ENCODE data around the gene RPRD1B.

Gene RPRD1B

GRCh38 chr20:37988306-37988954 lies 45.1 kb upstream of the RPRD1B start:
- Histone ChIP-seq H3K27me3 (ENCODE audit: insufficient read depth, low read length) (no peaks in the 10 kb centered on the region), H3K36me3 (ENCODE audit: insufficient read depth, low read length) (peaks cover 45% of the 10 kb centered on the region), H3K27ac (ENCODE audit: low read depth, low read length, poor library complexity, severe bottlenecking) (no peak overlapping the region)

DNA sequence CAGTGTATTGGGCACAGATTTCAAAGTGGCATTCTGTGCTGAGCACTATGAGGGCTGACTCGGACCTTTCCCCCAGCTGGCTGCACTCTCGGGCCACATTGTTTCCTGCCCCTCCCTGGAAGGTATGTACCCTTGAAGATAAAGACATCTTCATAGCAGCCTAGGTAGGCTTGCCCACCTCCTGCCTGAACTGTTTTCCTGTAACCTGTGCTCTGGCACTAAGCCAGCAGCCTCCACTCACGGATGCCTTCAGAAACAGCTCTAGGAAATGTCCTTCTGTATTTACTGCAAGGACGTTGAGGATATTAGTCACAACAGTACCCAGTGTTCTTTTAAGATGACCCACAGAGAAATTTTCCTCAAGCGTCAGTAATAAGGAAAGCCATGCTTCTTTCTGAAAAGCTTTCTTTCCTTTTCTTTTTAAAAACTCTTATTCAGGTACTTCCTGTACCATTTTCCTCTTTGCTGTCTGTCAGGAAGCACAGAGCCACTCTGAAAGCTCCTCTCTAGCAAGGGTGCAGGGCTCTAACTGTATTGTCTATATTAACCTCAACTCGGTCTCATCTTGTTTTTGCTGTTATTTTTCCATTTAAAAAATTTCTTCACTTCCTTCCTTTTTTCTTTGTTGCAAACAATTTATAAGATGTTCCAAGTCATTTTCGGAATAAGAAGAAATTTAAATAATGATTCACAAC lies 43.8 kb upstream of the RPRD1B start:
- peak overlapping the region; percentile 36; the same call in 1 of the 2 replicates for H3K4me2 ChIP-seq (ENCODE audit: low read length)

More at GRCh38 chr20:37988306-37988954, 45.1 kb upstream of the RPRD1B start:
- no peaks in the 10 kb centered on the region for H3F3A ChIP-seq (ENCODE audit: insufficient read depth, low read length)
- peaks cover 27% of the 10 kb centered on the region for H3K4me1 ChIP-seq (ENCODE audit: insufficient read depth, low read length, severe bottlenecking)
- no peak overlapping the region for H2AFZ ChIP-seq (ENCODE audit: low read length)
- TF ChIP-seq, protein P1, sequence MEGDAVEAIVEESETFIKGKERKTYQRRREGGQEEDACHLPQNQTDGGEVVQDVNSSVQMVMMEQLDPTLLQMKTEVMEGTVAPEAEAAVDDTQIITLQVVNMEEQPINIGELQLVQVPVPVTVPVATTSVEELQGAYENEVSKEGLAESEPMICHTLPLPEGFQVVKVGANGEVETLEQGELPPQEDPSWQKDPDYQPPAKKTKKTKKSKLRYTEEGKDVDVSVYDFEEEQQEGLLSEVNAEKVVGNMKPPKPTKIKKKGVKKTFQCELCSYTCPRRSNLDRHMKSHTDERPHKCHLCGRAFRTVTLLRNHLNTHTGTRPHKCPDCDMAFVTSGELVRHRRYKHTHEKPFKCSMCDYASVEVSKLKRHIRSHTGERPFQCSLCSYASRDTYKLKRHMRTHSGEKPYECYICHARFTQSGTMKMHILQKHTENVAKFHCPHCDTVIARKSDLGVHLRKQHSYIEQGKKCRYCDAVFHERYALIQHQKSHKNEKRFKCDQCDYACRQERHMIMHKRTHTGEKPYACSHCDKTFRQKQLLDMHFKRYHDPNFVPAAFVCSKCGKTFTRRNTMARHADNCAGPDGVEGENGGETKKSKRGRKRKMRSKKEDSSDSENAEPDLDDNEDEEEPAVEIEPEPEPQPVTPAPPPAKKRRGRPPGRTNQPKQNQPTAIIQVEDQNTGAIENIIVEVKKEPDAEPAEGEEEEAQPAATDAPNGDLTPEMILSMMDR (IDR thresholded peaks at IDR 0.05; ENCODE audit: low read length): no peak
- TF ChIP-seq EZH2 (IDR thresholded peaks at IDR 0.05; ENCODE audit: borderline replicate concordance, low read length): no peak
- H3K4me3 ChIP-seq (ENCODE audit: low read depth, low read length, poor library complexity, severe bottlenecking): no peak overlapping the region
- H3K9me2 ChIP-seq (ENCODE audit: low read depth, low read length): no peaks in the 10 kb centered on the region
- no peak overlapping the region for H3K4me2 ChIP-seq (ENCODE audit: low read length)
- H3K9me3 ChIP-seq (ENCODE audit: low read length): no peaks in the 10 kb centered on the region
- no peaks in the 10 kb centered on the region for H3K79me2 ChIP-seq (ENCODE audit: insufficient read depth, low read length)
- H3K9ac ChIP-seq (ENCODE audit: low read length): no peak overlapping the region
- no peaks in the 10 kb centered on the region for H4K20me1 ChIP-seq (ENCODE audit: insufficient read depth, low read length)

DNA sequence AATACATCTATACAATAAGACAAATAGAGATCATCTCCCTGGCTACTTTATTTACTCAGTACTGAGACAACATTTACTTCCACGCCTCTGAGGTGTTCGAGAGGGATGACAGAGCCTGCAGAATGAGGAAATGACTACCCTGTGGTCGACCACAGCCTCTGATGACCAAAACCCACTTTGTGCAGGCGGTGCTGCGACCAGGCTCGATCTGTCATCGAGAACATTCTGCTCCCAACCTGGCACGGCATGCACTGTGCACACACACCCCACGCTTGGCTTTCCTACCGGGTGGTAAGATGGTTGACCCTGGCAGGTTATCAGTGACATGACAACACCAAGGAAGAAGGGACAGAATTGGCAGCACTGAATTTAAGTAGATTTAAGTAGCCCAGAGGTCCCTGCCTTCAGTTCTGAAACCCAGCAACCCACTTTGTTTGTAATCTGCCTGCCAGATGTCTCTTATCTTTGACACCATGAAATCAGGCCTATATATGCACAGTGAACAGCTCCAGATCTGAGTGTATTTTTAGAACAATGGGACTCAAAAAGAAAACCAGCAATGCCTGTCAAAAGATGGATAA lies 42.9 kb upstream of the RPRD1B start:
- no peak for TF ChIP-seq EZH2 (IDR thresholded peaks at IDR 0.05; ENCODE audit: borderline replicate concordance, low read length)
- TF ChIP-seq, protein P1 (IDR thresholded peaks at IDR 0.05; ENCODE audit: low read length): no peak
- H3K4me3 ChIP-seq (ENCODE audit: low read depth, low read length, poor library complexity, severe bottlenecking): no peak overlapping the region
- no peak overlapping the region for H2AFZ ChIP-seq (ENCODE audit: low read length)
- no peaks in the 10 kb centered on the region for H3K79me2 ChIP-seq (ENCODE audit: insufficient read depth, low read length)
- peak overlapping the region; percentile 5; the same call in 1 of the 2 replicates for H3K9ac ChIP-seq (ENCODE audit: low read length)
- H4K20me1 ChIP-seq (ENCODE audit: insufficient read depth, low read length): no peaks in the 10 kb centered on the region
- H3K27me3 ChIP-seq (ENCODE audit: insufficient read depth, low read length): no peaks in the 10 kb centered on the region
- no peaks in the 10 kb centered on the region for H3K9me2 ChIP-seq (ENCODE audit: low read depth, low read length)
- peaks cover 27% of the 10 kb centered on the region for H3K4me1 ChIP-seq (ENCODE audit: insufficient read depth, low read length, severe bottlenecking)
- no peaks in the 10 kb centered on the region for H3F3A ChIP-seq (ENCODE audit: insufficient read depth, low read length)
- no peaks in the 10 kb centered on the region for H3K9me3 ChIP-seq (ENCODE audit: low read length)
- peak overlapping the region; percentile 75 for H3K27ac ChIP-seq (ENCODE audit: low read depth, low read length, poor library complexity, severe bottlenecking)
- H3K36me3 ChIP-seq (ENCODE audit: insufficient read depth, low read length): peaks cover 61% of the 10 kb centered on the region
- H3K4me2 ChIP-seq (ENCODE audit: low read length): peak overlapping the region; percentile 36; the same call in 1 of the 2 replicates

More for the DNA sequence above, 43.8 kb upstream of the RPRD1B start:
- Histone ChIP-seq H3K27me3 (ENCODE audit: insufficient read depth, low read length) (no peaks in the 10 kb centered on the region), H3K79me2 (ENCODE audit: insufficient read depth, low read length) (no peaks in the 10 kb centered on the region), H3K9ac (ENCODE audit: low read length) (no peak overlapping the region), H2AFZ (ENCODE audit: low read length) (no peak overlapping the region), H3K27ac (ENCODE audit: low read depth, low read length, poor library complexity, severe bottlenecking) (peak overlapping the region; percentile 75), H4K20me1 (ENCODE audit: insufficient read depth, low read length) (no peaks in the 10 kb centered on the region), H3K4me3 (ENCODE audit: low read depth, low read length, poor library complexity, severe bottlenecking) (no peak overlapping the region), H3K9me3 (ENCODE audit: low read length) (no peaks in the 10 kb centered on the region), H3K4me1 (ENCODE audit: insufficient read depth, low read length, severe bottlenecking) (peaks cover 27% of the 10 kb centered on the region), H3K9me2 (ENCODE audit: low read depth, low read length) (no peaks in the 10 kb centered on the region), H3F3A (ENCODE audit: insufficient read depth, low read length) (no peaks in the 10 kb centered on the region), H3K36me3 (ENCODE audit: insufficient read depth, low read length) (peaks cover 52% of the 10 kb centered on the region)
- no peak for TF ChIP-seq EZH2 (IDR thresholded peaks at IDR 0.05; ENCODE audit: borderline replicate concordance, low read length)
- TF ChIP-seq, protein P1 (IDR thresholded peaks at IDR 0.05; ENCODE audit: low read length): no peak

Data from OCI-LY1 (cell line).